Smooth muscle cell of the brain vasculature (primary cell): ENCODE results near the gene NINJ2.

Experiments used
- DNase-seq: peaks from one replicate; pipeline ENCODE4 v3.0.0-alpha.2; 2012; ENCODE audit warnings: low read depth, low spot score

The NINJ2 gene

GRCh38 chr12:570435-570920, 92.8 kb downstream of the NINJ2 start:
- no peak for DNase-seq

GRCh38 chr12:569803-570434, 93.3 kb downstream of the NINJ2 start:
- no peak for DNase-seq

GRCh38 chr12:569091-569676, 94.1 kb downstream of the NINJ2 start:
- no peak for DNase-seq

DNA sequence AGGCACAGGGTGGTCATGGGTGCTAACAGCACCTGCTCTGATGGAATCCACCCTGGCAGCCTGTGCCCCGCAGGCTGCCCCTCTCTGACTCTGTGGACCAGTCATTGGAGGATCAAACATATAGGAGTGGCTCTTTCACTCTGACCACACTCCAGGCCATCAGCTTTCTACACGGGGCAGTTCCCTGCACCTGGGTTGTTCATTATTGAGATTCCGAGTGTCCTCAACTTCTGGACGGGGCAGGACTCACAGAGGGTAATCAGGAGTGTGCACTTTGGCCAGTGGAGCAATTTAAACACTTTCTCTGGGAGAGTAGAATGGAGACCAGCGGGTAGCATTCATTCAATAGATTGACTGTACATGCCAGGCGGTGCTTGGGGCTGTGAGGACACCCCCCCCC, 94.8 kb downstream of the NINJ2 start:
- no peak for DNase-seq

DNA sequence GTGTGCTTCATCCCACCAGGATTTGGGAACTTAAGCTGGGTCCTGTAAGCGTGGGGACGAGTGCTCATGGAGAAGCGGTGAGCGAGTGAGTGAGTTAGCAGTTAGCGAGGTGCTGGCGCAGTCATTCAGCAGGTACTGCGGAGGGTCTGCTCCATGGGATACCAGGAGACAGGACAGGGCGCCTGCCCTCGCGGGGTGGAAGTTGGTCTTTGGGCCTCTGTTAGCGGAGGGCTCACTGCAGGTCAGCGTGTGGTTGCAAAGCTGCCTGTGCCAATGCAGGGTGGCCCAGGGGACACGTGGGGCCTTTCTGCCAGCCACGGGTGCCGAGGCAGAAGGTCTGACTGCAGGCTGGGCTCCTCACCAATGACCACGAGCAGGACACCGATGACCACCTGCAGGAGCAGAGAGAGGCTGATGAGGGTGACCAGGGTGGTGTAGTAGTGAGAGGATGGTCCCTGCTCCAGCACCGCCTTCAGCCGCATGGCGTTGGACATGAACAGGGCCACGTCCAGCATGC, 97.6 kb downstream of the NINJ2 start:
- DNase-seq, result no peak

GRCh38 chr12:565161-565560, 98.1 kb downstream of the NINJ2 start:
- DNase-seq, result no peak

GRCh38 chr12:563787-564298, 99.4 kb downstream of the NINJ2 start:
- DNase-seq, result no peak

- DNase-seq, result no peak
These were observed 99.9 kb downstream of the NINJ2 start for GRCh38 chr12:563250-563781.

DNA sequence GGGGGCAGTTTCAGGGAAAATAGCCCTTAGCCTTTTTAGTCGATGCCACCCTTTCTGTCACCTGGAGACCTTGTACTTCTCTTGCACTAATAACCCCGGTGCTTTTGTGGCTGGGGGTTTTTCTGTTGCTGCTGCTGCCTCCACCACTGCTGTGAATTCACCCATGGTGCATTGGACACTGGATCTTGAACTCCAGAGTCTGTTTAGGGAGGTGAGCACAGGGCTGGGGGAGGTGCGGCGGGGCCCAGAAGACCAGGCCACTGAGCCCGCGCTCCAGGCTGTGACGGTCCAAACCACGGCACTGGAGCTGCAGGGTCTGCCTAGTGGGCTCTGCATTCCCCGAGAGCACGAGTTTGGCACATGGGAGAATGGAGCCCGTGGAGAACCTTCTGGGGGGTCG, 100.6 kb downstream of the NINJ2 start:
- no peak for DNase-seq

GRCh38 chr12:561908-562593, 101.2 kb downstream of the NINJ2 start:
- DNase-seq, result no peak

- DNase-seq, result no peak
These were observed 101.9 kb downstream of the NINJ2 start for GRCh38 chr12:561391-561705.

GRCh38 chr12:560691-561390, 102.4 kb downstream of the NINJ2 start:
- no peak for DNase-seq

DNA sequence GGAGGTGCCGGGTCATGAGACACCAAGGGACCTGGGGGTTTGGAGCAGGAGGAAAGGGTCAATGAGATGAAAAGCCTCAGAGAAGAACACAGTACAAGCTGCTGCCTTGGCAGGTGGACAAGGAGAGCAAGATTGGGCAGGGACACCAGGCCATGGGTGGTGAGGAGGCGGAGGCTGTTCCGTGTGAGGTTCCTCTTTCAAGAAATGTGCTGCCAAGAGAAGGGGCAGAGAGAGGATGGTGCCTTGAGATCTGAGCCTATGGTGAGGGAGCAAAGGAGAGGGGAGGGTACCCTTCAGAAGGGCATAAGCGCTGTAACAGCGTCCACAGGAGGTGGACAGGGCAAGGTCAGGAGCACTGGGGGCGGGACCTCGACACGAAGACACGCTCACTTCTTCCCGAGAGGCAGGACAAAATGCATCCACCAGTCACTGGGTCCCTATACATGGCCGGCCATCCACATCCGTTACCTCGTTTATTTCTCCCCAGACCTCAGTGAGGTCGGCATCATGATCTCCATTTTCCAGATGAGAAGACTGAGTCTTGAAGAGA, 103.3 kb downstream of the NINJ2 start:
- no peak for DNase-seq

DNA sequence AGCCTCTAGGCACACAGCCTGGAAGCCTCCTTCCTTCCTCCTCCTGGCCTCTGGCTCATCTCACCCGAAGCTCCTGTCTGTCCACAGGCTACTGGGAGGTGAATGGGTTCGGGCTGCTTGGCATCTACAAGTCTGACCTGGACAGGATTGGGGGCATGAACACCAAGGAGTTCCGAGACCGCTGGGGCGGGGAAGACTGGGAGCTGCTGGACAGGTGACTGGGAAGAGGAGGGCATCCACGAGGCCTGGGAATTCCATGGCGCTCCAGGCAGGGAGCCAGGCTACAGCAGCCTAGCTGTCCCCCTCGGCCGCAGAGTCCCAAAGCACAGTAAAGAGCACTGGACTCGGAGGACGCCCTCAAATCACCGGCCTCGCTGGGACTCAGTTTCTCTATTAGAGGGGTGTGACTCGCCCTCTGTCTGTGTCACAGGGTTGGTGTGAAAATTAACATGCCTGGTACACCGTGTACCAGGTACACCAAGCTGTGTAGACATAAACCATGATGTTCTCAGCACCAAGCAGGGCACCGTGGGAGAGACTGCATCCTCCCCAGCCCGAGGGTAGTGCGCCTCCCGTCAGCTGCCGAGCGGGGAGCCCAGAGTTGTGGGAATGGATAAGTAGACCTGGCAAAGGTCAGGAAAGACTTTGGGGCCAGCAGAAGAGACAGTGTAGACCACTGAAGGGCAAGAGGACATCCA, 103.9 kb downstream of the NINJ2 start:
- DNase-seq, result no peak

DNA sequence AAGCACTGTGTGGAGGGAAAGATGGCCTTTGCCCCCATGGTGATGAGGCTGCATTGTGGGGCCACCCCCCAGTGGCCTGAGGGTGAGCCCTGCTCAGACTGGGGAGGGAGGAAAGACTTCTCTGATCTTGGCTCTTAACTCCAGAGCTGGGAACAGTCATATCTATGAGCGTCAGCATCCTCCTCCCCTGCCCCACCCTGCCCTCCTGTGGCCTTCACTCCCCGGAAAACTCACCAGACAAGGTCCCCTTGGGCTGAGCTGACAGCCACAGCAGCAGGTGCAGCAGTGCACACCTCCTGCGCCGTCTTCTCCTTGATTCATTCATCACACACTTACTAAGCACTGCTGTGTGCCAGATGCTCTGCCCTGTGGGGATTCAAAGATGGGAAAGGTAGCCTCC, 104.7 kb downstream of the NINJ2 start:
- DNase-seq, result no peak

DNA sequence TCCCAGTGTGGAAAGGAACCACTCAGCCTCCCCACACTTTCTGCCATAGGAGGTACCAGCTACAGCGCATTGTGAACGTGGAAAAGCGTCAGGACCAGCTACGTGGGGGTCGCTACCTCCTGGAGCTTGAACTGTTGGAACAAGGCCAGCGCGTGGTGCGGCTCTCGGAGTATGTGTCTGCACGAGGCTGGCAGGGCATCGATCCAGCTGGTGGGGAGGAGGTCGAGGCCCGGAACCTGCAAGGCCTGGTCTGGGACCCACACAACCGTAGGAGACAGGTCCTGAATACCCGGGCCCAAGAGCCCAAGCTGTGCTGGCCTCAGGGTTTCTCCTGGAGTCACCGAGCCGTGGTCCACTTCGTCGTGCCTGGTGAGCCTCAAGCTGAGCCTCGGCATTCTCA, 106.7 kb downstream of the NINJ2 start:
- DNase-seq, result no peak

DNA sequence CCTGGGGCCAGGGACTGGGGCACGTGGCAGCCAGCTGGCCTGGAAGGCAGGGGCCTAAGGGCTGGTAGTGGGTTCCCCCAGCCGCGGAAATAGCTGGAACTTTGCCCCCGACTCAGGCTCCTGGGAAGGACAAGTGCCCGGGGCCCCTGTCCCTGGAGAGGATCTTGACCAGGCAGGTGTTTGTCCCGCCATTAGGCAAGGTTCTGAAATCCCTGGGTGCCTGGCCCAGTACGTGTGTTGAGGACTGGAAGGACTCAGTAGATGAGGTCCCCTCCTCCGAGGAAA, 109.3 kb downstream of the NINJ2 start:
- no peak for DNase-seq

DNA sequence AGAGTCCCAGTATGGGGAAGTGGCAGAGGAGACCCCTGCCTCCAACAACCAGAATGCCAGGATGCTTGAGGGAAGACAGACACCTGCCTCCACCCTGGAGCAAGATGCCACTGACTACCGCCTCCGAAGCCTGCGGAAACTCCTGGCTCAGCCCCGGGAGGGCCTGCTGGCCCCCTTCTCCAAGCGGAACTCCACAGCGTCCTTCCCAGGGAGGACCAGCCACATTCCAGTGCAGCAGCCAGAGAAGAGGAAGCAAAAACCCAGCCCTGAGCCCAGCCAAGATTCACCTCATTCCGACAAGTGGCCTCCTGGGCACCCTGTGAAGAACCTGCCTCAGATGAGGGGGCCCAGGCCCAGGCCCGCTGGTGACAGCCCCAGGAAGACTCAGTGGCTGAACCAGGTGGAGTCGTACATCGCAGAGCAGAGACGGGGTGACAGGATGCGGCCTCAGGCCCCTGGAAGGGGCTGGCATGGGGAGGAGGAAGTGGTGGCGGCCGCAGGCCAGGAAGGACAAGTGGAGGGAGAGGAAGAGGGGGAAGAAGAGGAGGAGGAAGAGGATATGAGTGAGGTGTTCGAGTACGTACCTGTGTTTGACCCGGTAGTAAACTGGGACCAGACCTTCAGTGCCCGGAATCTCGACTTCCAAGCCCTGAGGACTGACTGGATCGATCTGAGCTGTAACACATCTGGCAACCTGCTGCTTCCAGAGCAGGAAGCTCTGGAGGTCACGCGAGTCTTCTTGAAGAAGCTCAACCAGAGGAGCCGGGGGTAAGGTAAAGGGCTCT, 109.8 kb downstream of the NINJ2 start:
- DNase-seq, result no peak

- DNase-seq, result no peak
These were observed 110.8 kb downstream of the NINJ2 start for GRCh38 chr12:552466-552865.

- no peak for DNase-seq
These were observed 112.6 kb downstream of the NINJ2 start for GRCh38 chr12:550473-551260.
